ENCODE data around the gene RAB6B. TPM values are rescaled to one million over a fixed set of nuclear protein-coding genes. Genes with fewer than 3 reads are reported as not detected.

RAB6B gene
- total RNA-seq, 1 donor from 2014 or later: 11.0 TPM

DNA sequence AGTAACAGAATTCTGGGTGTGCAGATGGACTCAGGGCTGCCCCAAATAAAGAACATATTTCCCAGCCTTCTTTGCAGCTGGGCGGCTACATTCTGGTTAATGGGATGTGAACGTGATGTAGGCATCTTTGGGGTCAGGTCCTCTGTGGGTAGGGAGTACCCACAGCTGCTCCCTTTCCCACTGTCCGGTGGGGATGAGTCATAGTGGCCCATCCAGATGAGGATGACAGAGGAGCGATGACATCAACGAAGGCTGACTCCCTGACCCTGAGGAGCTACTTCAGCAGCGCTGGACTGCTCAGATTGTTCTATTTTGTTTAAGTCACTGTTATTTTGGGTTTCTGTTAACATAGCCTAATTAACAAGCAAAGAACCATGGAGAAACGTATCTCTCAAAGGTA is 52.0 kb downstream of the RAB6B start:
- Mint-ChIP-seq H3K36me3 (peaks cover 1% of the 10 kb centered on the region), H3K4me3 (no peak overlapping the region), H3K4me1 (no peaks in the 10 kb centered on the region), H3K27me3 (ENCODE audit: low read depth) (no peaks in the 10 kb centered on the region), H3K9me3 (peaks cover 6% of the 10 kb centered on the region), H3K27ac (no peak overlapping the region)
- TF ChIP-seq CTCF (IDR thresholded peaks at IDR 0.05; ENCODE audit: unreplicated experiment): no peak
- DNase-seq (ENCODE audit: low spot score in 2 of 2, unreplicated experiment in 2 of 2): no peak

DNA sequence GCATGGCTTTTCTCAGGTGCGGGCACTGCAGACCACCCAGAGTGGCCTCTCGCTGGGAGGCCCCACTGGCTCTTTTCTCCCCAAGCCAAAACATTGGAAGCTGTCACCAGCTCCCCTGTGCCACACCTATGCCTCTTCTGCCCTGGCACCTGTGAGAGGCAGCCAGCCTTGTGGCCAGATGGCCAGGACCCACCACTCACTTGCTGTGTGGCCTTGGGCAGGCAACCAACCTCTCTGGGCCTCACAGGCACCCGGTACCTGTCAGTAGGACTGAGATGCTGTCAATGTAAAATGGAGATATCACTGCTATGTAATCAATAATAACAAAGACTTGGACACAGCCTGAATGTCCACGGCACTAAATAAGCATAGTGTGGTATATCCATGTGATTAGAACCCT is 53.5 kb downstream of the RAB6B start:
- no peak for DNase-seq (ENCODE audit: low spot score in 2 of 2, unreplicated experiment in 2 of 2)
- Mint-ChIP-seq H3K9me3 (peaks cover 6% of the 10 kb centered on the region), H3K27ac (no peak overlapping the region), H3K27me3 (ENCODE audit: low read depth) (no peaks in the 10 kb centered on the region), H3K36me3 (peaks cover 1% of the 10 kb centered on the region), H3K4me1 (no peaks in the 10 kb centered on the region), H3K4me3 (no peak overlapping the region)
- no peak for TF ChIP-seq CTCF (IDR thresholded peaks at IDR 0.05; ENCODE audit: unreplicated experiment)

DNA sequence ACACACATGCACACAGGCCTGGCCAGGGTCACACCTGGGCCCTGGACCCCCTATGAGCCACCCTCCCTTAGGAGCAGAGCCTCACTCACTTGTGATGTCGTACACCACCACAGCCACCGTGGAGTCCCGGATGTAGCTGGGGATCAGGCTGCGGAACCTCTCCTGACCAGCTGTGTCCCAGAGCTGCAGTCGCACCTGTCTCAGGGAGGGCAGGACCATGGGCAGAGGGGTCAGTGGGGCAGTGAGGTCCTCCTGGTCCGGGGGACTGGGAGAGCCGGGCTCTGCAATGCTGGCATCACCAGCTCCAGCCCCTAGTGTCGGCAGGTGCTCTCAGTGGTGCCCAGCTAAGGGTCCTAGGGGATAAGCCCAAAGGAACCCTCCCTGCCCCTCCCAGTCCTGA is 54.5 kb downstream of the RAB6B start:
- no peaks in the 10 kb centered on the region for H3K27me3 Mint-ChIP-seq (ENCODE audit: low read depth)
- peaks cover 6% of the 10 kb centered on the region for H3K9me3 Mint-ChIP-seq
- H3K4me1 Mint-ChIP-seq: no peaks in the 10 kb centered on the region
- no peak overlapping the region for H3K27ac Mint-ChIP-seq
- TF ChIP-seq CTCF (IDR thresholded peaks at IDR 0.05; ENCODE audit: unreplicated experiment): no peak
- H3K4me3 Mint-ChIP-seq: no peak overlapping the region
- no peaks in the 10 kb centered on the region for H3K36me3 Mint-ChIP-seq
- no peak for DNase-seq (ENCODE audit: low spot score in 2 of 2, unreplicated experiment in 2 of 2)

- DNase-seq (ENCODE audit: low spot score in 2 of 2, unreplicated experiment in 2 of 2): no peak
- peaks cover 6% of the 10 kb centered on the region for H3K9me3 Mint-ChIP-seq
- H3K4me1 Mint-ChIP-seq: no peaks in the 10 kb centered on the region
- no peak overlapping the region for H3K4me3 Mint-ChIP-seq
- no peaks in the 10 kb centered on the region for H3K27me3 Mint-ChIP-seq (ENCODE audit: low read depth)
- no peak for TF ChIP-seq CTCF (IDR thresholded peaks at IDR 0.05; ENCODE audit: unreplicated experiment)
- no peak overlapping the region for H3K27ac Mint-ChIP-seq
- no peaks in the 10 kb centered on the region for H3K36me3 Mint-ChIP-seq
Measured at GRCh38 chr3:133840767-133841166, 54.9 kb downstream of the RAB6B start.

DNA sequence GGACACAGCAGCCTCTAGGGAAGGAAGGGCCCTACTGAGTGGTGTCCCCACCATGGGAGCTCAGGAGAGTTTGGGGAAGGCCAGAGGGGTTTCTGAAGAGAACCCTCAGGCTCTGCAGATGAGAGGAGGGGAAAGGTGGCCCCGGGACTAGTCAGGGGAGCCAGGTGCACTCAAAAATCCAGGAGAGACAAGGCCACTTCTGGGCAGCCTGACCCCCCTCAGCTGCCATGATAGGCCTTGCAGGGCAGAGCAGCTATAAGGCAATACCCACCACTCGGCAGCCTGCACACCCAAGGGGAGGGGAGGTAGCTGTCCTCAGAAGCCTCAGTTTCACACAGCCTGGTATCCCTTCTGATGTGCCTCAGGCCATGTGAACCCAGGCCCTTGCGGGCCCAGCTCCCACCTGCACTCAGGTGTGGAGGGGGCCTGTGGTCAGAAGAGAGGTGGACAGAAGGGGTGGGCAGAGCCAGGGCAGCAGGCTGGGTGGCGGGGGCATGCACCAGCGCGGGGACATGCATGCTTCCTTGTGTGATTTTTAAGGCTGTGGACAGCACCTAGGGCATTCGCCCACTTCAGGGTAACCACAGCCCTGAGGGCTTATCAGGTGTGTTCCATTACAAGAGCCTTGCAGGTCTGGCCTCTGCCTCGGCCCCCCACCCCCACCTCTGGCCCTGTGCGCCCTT is 55.5 kb downstream of the RAB6B start:
- Mint-ChIP-seq H3K27ac (no peak overlapping the region), H3K9me3 (peaks cover under 1% of the 10 kb centered on the region), H3K4me3 (no peak overlapping the region), H3K27me3 (ENCODE audit: low read depth) (no peaks in the 10 kb centered on the region), H3K36me3 (no peaks in the 10 kb centered on the region), H3K4me1 (no peaks in the 10 kb centered on the region)
- DNase-seq (ENCODE audit: low spot score in 2 of 2, unreplicated experiment in 2 of 2): no peak
- no peak for TF ChIP-seq CTCF (IDR thresholded peaks at IDR 0.05; ENCODE audit: unreplicated experiment)
